ENCODE measurements around the gene ANKRD53. TPM values are rescaled to one million over a fixed set of nuclear protein-coding genes. Genes with fewer than 3 reads are reported as not detected.
A peak's percentile ranks its signal among the peaks of the same experiment; 100 is the strongest.

Gene ANKRD53
- total RNA-seq, 2 donors from 2014 or later = 0.24 to 0.97 TPM

DNA sequence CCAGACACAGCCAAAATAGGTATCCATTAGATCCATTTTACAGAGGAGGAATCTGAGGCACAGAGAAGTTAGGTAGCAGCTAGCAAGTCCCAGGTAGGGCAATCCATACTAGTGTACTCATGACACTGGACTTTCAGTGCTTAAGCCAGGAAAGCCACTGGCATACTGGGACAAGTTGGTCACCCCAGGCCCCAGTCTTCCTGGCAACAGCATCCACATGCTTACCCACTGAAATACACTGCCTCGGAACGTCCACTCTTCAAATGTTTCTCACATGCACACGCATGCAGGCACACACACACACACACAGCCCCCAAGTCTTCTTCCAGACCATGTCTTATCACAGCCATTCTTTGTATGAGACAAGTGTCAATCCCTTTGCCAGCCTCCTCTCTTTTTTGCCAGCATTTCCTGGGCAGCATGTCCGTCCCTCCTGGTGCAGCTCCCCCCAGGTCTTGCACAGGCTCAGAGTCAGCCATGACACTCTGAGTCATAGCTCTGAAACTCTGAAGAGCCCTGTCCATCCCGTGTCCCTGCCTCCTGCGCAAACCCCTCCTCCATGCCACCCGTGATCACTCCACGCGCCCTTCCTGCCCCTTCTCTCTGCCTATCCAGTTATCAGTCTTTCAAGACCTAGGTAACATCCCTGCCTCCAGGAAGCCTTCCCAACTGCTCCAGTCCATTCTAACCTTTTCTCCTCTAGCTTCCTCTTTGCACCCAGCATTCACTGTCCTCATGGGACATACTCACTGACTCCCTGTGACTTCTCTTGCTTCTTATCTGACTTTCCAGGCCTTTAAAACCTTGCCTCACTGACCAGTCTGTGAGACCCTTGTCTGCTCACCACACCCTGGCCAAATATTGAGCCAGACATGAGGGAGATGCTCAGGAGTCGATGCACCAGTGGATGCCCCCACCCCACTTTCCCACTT lies 27.1 kb downstream of the ANKRD53 start:
- peaks cover 12% of the 10 kb centered on the region for H3K4me1 Mint-ChIP-seq
- H3K9me3 Mint-ChIP-seq = no peaks in the 10 kb centered on the region
- H3K4me3 Mint-ChIP-seq = no peak overlapping the region
- no peak for TF ChIP-seq CTCF (conservative IDR thresholded peaks at IDR 0.05)
- no peak overlapping the region for H3K9ac ChIP-seq (ENCODE audit: extremely low read depth, low read length, poor library complexity, severe bottlenecking)
- peaks cover 8% of the 10 kb centered on the region for H3K4me1 ChIP-seq (ENCODE audit: control insufficient read depth, insufficient read depth, low read length)
- no peak overlapping the region for H3K4me3 ChIP-seq (ENCODE audit: low read length)
- no peaks in the 10 kb centered on the region for H3K36me3 Mint-ChIP-seq (ENCODE audit: low read depth)
- no peaks in the 10 kb centered on the region for H3K27me3 ChIP-seq (ENCODE audit: control insufficient read depth, insufficient read depth, low read length, poor library complexity, severe bottlenecking)
- WGBS, 2 experiments (ENCODE audit: insufficient coverage in 1 of 2, insufficient read length in 1 of 2) = 90 to 91% methylated on average over 6 to 10 of the region's 10 CpGs
- no peak for DNase-seq
- peaks cover 8% of the 10 kb centered on the region for H3K27me3 Mint-ChIP-seq (ENCODE audit: insufficient read depth)
- no peaks in the 10 kb centered on the region for H3K36me3 ChIP-seq (ENCODE audit: control insufficient read depth, insufficient read depth, low read length)
- H3K27ac ChIP-seq (ENCODE audit: low read depth, low read length) = no peak overlapping the region
- H3K27ac Mint-ChIP-seq = no peak overlapping the region
- H3K9me3 ChIP-seq (ENCODE audit: control insufficient read depth, low read length) = no peaks in the 10 kb centered on the region

DNA sequence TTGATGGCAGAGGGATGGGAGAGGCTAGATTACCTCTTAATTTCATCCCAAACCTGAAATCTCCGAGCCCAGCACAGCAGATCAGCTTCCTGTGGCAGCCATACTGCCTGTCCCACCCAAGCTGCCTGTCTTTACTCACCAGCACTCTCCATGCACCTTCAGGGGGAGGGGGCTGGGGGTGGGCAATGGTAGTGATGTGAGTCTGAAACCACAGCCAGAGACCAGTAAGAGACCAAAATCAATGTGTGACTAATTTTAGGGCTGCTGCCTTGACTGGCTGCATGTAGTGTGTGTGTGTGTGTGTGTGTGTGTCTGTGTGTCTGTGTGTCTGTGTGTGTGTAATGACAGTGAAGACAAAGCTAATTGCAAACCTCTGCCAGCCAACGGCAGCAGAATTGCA lies 27.9 kb downstream of the ANKRD53 start:
- H3K27me3 ChIP-seq (ENCODE audit: control insufficient read depth, insufficient read depth, low read length, poor library complexity, severe bottlenecking) = no peaks in the 10 kb centered on the region
- DNase-seq = no peak
- H3K9ac ChIP-seq (ENCODE audit: extremely low read depth, low read length, poor library complexity, severe bottlenecking) = no peak overlapping the region
- H3K4me1 ChIP-seq (ENCODE audit: control insufficient read depth, insufficient read depth, low read length) = peaks cover 6% of the 10 kb centered on the region
- H3K36me3 ChIP-seq (ENCODE audit: control insufficient read depth, insufficient read depth, low read length) = no peaks in the 10 kb centered on the region
- peaks cover 9% of the 10 kb centered on the region for H3K4me1 Mint-ChIP-seq
- no peak for TF ChIP-seq CTCF (conservative IDR thresholded peaks at IDR 0.05)
- H3K4me3 Mint-ChIP-seq = no peak overlapping the region
- peaks cover 8% of the 10 kb centered on the region for H3K27me3 Mint-ChIP-seq (ENCODE audit: insufficient read depth)
- no peak overlapping the region for H3K27ac ChIP-seq (ENCODE audit: low read depth, low read length)
- H3K27ac Mint-ChIP-seq = no peak overlapping the region
- no peaks in the 10 kb centered on the region for H3K9me3 ChIP-seq (ENCODE audit: control insufficient read depth, low read length)
- WGBS, 2 experiments (ENCODE audit: insufficient coverage in 1 of 2, insufficient read length in 1 of 2) = 98% methylated on average over 2 of the region's 2 CpGs; no CpG with 5 or more reads in 1 of the 2 experiments
- H3K4me3 ChIP-seq (ENCODE audit: low read length) = no peak overlapping the region
- no peaks in the 10 kb centered on the region for H3K36me3 Mint-ChIP-seq (ENCODE audit: low read depth)
- H3K9me3 Mint-ChIP-seq = no peaks in the 10 kb centered on the region

DNA sequence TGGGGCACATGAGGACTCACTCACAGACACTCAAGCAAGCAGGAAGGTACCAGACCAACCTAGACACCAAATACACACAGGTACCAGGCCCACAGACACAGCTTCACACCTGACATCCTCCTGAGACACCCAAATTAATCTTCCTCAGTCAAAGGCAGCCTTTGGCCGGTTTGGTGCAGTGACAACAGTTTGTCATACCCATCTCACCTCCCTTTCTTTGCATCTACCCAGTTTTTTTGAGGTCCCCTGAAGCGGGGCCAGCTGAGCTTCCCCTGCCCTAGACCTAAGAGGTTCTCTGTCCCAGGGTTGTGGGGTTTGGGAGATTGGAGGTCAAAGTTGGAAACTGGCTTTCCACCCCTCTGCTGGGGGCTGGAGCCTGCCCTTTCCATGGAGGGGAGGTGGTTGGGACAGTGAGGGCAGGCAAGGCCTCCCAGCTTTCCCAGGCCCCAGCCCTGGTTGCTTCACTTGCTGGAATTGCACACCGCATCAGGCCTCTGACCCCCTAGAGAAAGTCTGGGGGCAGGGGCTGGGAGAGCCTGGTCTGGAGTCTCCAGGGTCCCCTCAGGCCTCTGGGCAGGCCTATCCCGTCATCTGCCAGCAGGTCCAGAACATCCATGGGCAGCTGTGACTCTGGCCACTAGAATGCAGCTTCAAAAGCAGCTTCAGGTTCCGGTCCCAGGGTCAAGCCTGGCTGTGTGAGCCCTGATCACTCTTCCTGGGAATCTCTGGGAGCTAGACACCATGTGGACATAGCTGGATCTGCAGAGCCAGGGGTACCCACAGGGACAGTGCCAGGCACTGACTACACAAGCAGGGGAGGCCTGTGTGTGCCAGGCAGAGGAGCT lies 28.7 kb downstream of the ANKRD53 start:
- Histone ChIP-seq H3K9me3 (ENCODE audit: control insufficient read depth, low read length) (no peaks in the 10 kb centered on the region), H3K9ac (ENCODE audit: extremely low read depth, low read length, poor library complexity, severe bottlenecking) (no peak overlapping the region), H3K4me1 (ENCODE audit: control insufficient read depth, insufficient read depth, low read length) (no peaks in the 10 kb centered on the region), H3K4me3 (ENCODE audit: low read length) (no peak overlapping the region), H3K27me3 (ENCODE audit: control insufficient read depth, insufficient read depth, low read length, poor library complexity, severe bottlenecking) (peaks cover 1% of the 10 kb centered on the region), H3K36me3 (ENCODE audit: control insufficient read depth, insufficient read depth, low read length) (no peaks in the 10 kb centered on the region), H3K27ac (ENCODE audit: low read depth, low read length) (no peak overlapping the region)
- Mint-ChIP-seq H3K27ac (peak overlapping the region; percentile 68), H3K27me3 (ENCODE audit: insufficient read depth) (peaks cover 8% of the 10 kb centered on the region), H3K4me3 (no peak overlapping the region), H3K4me1 (peaks cover 5% of the 10 kb centered on the region), H3K9me3 (no peaks in the 10 kb centered on the region), H3K36me3 (ENCODE audit: low read depth) (no peaks in the 10 kb centered on the region)
- no peak for DNase-seq
- TF ChIP-seq CTCF (conservative IDR thresholded peaks at IDR 0.05) = peak; percentile 42
- 79 to 87% methylated on average over 3 to 5 of the region's 5 CpGs for WGBS, 2 experiments (ENCODE audit: insufficient coverage in 1 of 2, insufficient read length in 1 of 2)

Measured in endodermal cell (in vitro differentiated cells).